GM21423 (cell line): ENCODE data around the gene THADA.
"Not testable (repeated sequence)": the region's sequence is repeated elsewhere in the genome, so short reads cannot be mapped to it uniquely, and the experiment has no call there.

Experiments used
- ATAC-seq: cut with Tn5 transposase; IDR thresholded peaks from one replicate; pipeline ENCODE4 v1.9.1; 2021; ENCODE audit warnings: mild to moderate bottlenecking, moderate library complexity; ENCODE audit not compliant: unreplicated experiment

Gene THADA

GRCh38 chr2:43292297-43292696, 303.5 kb downstream of the THADA start:
- ATAC-seq: no peak

- ATAC-seq: no peak
Measured at GRCh38 chr2:43289331-43289730, 306.5 kb downstream of the THADA start.

GRCh38 chr2:43288417-43289305, 307.2 kb downstream of the THADA start:
- ATAC-seq: no peak

- no peak for ATAC-seq
Measured at GRCh38 chr2:43285987-43286386, 309.9 kb downstream of the THADA start.

GRCh38 chr2:43284967-43285366, 310.9 kb downstream of the THADA start:
- no peak for ATAC-seq

GRCh38 chr2:43284347-43284746, 311.5 kb downstream of the THADA start:
- not testable (repeated sequence) for ATAC-seq

- ATAC-seq: no peak
Measured at GRCh38 chr2:43280994-43281393, 314.8 kb downstream of the THADA start.

- ATAC-seq: no peak
Measured at GRCh38 chr2:43279317-43279840, 316.5 kb downstream of the THADA start.

GRCh38 chr2:43278564-43279220, 317.1 kb downstream of the THADA start:
- no peak for ATAC-seq

- ATAC-seq: no peak
Measured at GRCh38 chr2:43276962-43277391, 318.9 kb downstream of the THADA start.

- ATAC-seq: no peak
Measured at GRCh38 chr2:43276266-43276941, 319.4 kb downstream of the THADA start.

GRCh38 chr2:43274721-43275120, 321.1 kb downstream of the THADA start:
- no peak for ATAC-seq

- ATAC-seq: no peak
Measured at GRCh38 chr2:43274055-43274454, 321.8 kb downstream of the THADA start.

GRCh38 chr2:43273529-43273928, 322.3 kb downstream of the THADA start:
- no peak for ATAC-seq

- no peak for ATAC-seq
Measured at GRCh38 chr2:43270930-43271615, 324.8 kb downstream of the THADA start.

GRCh38 chr2:43270461-43270860, 325.4 kb downstream of the THADA start:
- ATAC-seq: no peak

GRCh38 chr2:43269706-43270105, 326.1 kb downstream of the THADA start:
- ATAC-seq: no peak

- ATAC-seq: no peak
Measured at GRCh38 chr2:43269074-43269572, 326.7 kb downstream of the THADA start.

- ATAC-seq: no peak
Measured at GRCh38 chr2:43268066-43268953, 327.5 kb downstream of the THADA start.

- no peak for ATAC-seq
Measured at GRCh38 chr2:43267381-43267780, 328.5 kb downstream of the THADA start.
